GM23338 (cell line): ENCODE data around the gene UBE2S.

Experiments used
- CREB1 ChIP-seq: fragments of 250-450 bp; sonication (Bioruptor Pico); IDR thresholded peaks from 2 replicates; pipeline ENCODE4 v1.5.0; 2020; ENCODE audit warnings: low read depth, mild to moderate bottlenecking, moderate library complexity
- CTCF ChIP-seq, 2 experiments: fragments of 200-600 bp in 1 of 2; sonication (generic) in 1 of 2; conservative IDR thresholded peaks; 2 replicates each; pipeline versions ENCODE4 v1.5.1 to v1.6.1; 2016 to 2017; ENCODE audit warnings: antibody characterized with exemption in 2 of 2, low read depth in 2 of 2, mild to moderate bottlenecking in 2 of 2, moderate library complexity in 1 of 2
- ETS1 ChIP-seq: IDR thresholded peaks from 2 replicates; pipeline ENCODE4 v1.6.1; 2016; ENCODE audit warnings: antibody characterized with exemption
- EZH2 ChIP-seq: fragments of 200-600 bp; sonication (generic); IDR thresholded peaks from one replicate; pipeline ENCODE4 v1.8.0; 2017; ENCODE audit warnings: antibody characterized with exemption, mild to moderate bottlenecking, low read depth; ENCODE audit not compliant: unreplicated experiment
- EZH2phosphoT487 ChIP-seq: fragments of 200-600 bp; sonication (generic); IDR thresholded peaks from one replicate; pipeline ENCODE4 v1.8.1; 2018; ENCODE audit warnings: antibody characterized with exemption; ENCODE audit not compliant: unreplicated experiment
- JUNB ChIP-seq: IDR thresholded peaks from one replicate; pipeline ENCODE4 v1.6.1; 2016; ENCODE audit warnings: antibody characterized with exemption; ENCODE audit not compliant: unreplicated experiment
- NANOG ChIP-seq: IDR thresholded peaks from 2 replicates; pipeline ENCODE4 v1.6.1; 2016; ENCODE audit warnings: antibody characterized with exemption, borderline replicate concordance
- POLR2AphosphoS5 ChIP-seq: IDR thresholded peaks from 2 replicates; pipeline ENCODE4 v1.6.1; 2016; ENCODE audit warnings: antibody characterized with exemption, low read depth
- REST ChIP-seq: IDR thresholded peaks from one replicate; pipeline ENCODE4 v1.6.1; 2018; ENCODE audit warnings: antibody characterized with exemption; ENCODE audit not compliant: unreplicated experiment
- ZNF114 ChIP-seq: fragments of 250-450 bp; sonication (Bioruptor Pico); IDR thresholded peaks from 2 replicates; pipeline ENCODE4 v1.5.0; 2020; ENCODE audit warnings: mild to moderate bottlenecking, moderate library complexity
- ZNF331 ChIP-seq: fragments of 250-450 bp; sonication (Bioruptor Pico); IDR thresholded peaks from 2 replicates; pipeline ENCODE4 v1.5.0; 2020; ENCODE audit warnings: low read depth, mild to moderate bottlenecking, moderate library complexity

GRCh38 chr19:55451965-55452748, 44.6 kb upstream of the UBE2S start:
- TF ChIP-seq CTCF (conservative IDR thresholded peaks at IDR 0.05; ENCODE audit: low read depth in 2 of 2): no peak
- no peak for TF ChIP-seq POLR2AphosphoS5
- no peak for TF ChIP-seq CREB1 (CRISPR knock-in tag)
- peak; percentile 24 for TF ChIP-seq EZH2
- TF ChIP-seq JUNB: no peak
- TF ChIP-seq REST: no peak
- TF ChIP-seq EZH2phosphoT487: no peak
- no peak for TF ChIP-seq ETS1
- no peak for TF ChIP-seq ZNF114 (CRISPR knock-in tag)
- TF ChIP-seq ZNF331 (CRISPR knock-in tag): no peak
- TF ChIP-seq NANOG: no peak
